Measurements from ENCODE around the gene GOLGA8J.
"Not testable (repeated sequence)": the region's sequence is repeated elsewhere in the genome, so short reads cannot be mapped to it uniquely, and the experiment has no call there.

Gene GOLGA8J, protein sequence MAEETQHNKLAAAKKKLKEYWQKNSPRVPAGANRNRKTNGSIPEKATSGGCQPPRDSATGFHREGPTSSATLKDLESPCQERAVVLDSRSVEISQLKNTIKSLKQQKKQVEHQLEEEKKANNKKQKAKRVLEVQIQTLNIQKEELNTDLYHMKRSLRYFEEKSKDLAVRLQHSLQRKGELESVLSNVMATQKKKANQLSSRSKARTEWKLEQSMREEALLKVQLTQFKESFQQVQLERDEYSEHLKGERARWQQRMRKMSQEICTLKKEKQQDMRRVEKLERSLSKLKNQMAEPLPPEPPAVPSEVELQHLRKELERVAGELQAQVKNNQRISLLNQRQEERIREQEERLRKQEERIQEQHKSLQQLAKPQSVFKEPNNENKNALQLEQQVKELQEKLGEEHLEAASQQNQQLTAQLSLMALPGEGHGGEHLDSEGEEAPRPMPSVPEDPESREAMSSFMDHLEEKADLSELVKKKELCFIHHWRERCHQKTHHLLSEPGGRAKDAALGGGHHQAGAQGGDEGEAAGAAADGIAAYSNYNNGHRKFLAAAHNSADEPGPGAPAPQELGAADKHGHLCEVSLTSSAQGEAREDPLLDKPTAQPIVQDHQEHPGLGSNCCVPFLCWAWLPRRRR

DNA sequence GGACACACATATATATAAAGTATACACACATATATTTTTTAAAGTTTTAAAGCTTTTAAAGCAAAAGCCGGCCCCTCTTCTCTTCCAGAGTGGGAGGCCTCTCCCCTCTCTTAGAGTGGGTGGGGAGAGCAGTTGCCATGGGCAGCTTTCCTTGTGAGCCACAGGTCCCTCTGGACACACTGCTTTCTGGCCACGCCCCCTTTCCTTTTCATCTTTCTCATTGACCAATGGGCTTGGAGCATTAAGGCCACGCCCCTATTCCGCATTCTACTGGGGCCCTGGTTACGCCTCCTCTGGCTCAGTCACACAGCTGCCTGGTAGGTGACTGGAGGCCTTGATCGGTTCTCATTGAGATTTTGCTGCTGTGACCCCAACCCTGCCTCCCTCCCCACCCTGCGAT lies at the start of gene GOLGA8J:
GOLGA8J (plus strand) TSS at position 301 of the 400 bp plus-strand sequence; CDS start at position 399, 98 bp downstream.
- H3K27ac ChIP-seq, H3K4me3 ChIP-seq: not testable (repeated sequence)

DNA sequence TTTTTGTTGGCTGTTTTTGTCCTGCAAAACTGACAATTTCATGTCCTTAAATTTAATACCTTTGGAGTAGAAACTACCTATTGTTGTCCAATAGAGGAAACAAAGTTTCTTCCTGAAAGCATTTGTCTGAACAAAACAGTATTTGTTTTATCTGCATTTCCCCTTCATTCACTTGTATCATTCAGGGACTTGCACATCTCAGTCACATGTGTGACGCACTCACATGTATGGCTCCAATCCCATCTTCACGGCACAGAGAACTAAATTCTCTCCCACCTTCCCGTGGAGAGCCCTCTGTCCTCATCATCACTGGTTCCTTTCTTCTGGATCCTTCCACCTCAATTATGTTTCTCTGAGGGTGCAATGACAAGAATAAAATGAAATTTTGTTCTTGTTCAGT lies 49.5 kb upstream of the GOLGA8J start:
- Histone ChIP-seq H3K4me3 (no peak overlapping the region), H3K27ac (no peak overlapping the region)

DNA sequence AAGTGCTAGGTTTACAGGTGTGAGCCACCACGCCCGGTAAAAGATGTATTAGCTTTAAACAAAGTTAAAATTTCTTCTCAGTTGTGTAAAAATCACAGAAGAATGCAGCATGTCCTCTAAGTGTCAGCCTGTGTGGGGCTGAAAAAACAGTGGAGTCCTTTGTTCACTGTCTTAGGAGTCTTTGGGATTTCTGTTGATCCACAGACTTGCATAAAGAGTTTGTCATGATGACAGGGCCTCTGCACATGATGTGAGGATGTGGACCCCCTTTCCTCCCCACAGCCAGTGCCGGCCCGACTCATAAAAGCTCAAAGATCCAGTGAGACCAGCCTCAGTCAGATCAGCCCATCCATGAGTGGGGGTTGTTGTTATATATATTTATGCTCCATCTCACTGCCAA lies 49.0 kb upstream of the GOLGA8J start:
- Histone ChIP-seq H3K27ac (no peak overlapping the region), H3K4me3 (no peak overlapping the region)

DNA sequence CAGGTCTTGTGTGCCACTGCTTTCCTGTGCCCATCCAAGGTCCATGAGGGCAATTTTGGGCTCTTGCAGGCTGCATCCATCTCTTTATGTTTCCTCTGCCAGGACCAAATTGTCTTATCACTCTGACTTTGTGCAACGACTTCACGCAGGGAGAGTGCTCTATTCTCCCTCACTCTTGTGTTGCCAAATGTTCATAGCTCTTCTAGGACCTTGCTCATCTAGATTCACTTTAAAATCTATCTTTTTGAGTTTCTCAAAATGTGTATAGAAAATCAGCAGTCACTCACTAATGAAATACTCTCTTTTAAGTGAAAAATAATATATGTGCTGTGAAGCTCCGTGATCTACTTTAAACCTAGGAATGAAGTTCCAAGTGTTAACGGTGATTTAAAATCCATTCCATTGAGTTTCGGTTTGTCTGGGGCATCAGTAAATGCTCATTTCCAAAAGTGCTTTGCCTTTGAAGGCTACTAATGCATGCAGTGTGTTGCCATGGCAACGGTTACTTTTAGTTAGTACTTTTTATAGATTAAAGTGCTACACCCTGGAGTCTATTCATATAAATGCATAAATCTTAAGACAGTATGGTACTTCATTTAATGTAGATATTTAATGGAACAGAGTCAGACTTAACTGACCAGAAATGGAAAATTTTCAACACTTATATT lies 46.6 kb upstream of the GOLGA8J start:
- Histone ChIP-seq H3K4me3 (no peak overlapping the region), H3K27ac (no peak overlapping the region)

DNA sequence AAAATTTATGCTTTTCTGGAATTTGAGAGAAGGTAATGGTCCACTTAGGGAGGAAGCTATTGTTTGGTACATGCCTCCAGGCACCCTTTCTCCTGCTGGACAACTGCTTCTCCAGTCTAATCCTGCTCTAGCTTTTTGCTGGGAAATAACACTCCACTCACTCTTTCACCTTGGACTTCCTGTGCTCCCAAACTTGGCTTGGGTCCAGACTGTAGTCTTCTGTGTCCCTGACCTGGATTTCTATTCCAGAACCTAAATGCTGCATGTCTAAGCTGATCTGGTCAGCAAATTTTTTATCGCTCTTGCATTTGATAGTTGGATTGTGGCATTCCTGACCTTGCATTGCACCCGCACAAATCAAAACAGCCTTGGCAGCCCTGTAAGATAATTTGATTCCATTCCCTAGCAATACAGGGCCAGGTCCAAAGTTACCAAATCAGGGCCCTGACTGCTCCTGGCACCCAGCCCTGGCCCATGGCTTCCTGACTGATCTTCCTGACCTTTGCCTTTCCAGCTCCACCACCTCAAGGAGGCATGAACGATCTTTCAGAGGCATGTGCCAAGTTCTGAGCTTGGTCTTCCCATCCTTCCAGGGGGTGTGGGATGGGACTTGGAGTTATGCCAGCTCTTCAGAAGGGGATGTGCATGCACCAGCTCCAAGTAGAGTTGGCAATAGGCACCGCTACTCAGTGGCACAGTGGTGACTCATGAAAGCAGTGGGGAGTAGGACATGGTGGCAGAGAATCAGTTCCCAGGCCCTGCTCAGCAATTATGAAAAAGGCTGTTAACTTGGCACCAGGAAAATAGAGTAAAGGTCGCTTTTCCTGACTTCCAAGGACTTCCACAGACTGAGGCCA lies 43.9 kb upstream of the GOLGA8J start:
- H3K4me3 ChIP-seq = no peak overlapping the region

GRCh38 chr15:30041868-30042267 lies 40.9 kb upstream of the GOLGA8J start:
- Histone ChIP-seq H3K27ac (no peak overlapping the region), H3K4me3 (no peak overlapping the region)

More for the DNA sequence above, 43.9 kb upstream of the GOLGA8J start:
- no peak overlapping the region for H3K27ac ChIP-seq

DNA sequence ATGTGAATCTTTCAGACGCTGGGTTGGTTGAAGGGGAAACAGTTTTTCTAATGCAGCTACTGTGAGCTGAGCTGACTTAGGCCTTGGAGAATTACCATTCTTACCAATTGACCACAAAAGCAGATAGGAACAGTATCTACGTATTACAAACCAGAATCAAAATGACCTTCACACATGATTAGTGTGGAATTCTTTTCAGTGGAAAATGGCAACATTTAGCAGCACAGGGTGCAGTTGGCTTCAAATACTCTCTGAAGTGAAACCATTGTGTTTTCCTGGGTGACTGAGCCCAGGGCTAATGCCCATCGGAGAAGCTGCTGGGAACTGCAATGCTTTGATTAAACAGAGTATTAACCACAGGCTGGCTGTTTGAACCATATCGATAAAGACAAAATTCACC lies 40.2 kb upstream of the GOLGA8J start:
- no peak overlapping the region for H3K4me3 ChIP-seq
- H3K27ac ChIP-seq = no peak overlapping the region

DNA sequence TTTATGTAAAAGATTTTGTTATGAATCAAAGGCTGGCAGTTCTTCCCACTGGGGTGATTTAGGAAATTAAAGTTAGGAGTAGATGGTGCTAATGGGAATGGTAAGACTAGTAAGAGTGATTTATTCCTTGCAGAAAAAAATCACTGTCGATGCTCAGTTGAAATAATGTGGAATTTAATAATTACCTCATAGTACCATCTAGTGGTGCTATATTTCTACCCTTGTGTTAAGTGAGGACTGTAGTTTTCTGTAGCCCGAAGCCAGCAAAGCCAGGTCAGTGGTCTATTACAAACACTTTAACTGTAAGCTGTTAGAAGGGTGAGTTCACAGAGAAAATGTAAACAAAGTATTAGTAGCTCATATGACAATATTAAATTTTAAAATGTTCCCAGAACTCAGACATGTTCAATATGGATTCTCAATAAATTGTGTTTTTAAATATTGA lies 39.5 kb upstream of the GOLGA8J start:
- H3K4me3 ChIP-seq = no peak overlapping the region
- no peak overlapping the region for H3K27ac ChIP-seq

- Histone ChIP-seq H3K4me3 (no peak overlapping the region), H3K27ac (no peak overlapping the region)
These were observed 38.4 kb upstream of the GOLGA8J start for GRCh38 chr15:30044377-30044776.

DNA sequence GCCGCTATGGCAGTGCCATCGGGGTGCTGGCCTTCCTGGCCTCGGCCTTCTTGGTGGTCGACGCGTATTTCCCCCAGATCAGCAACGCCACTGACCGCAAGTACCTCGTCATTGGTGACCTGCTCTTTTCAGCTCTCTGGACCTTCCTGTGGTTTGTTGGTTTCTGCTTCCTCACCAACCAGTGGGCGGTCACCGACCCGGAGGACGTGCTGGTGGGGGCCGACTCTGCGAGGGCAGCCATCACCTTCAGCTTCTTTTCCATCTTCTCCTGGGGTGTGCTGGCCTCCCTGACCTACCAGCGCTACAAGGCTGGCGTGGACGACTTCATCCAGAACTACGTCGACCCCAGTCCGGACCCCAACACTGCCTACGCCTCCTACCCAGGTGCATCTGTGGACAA lies 37.9 kb upstream of the GOLGA8J start:
- H3K4me3 ChIP-seq, H3K27ac ChIP-seq: not testable (repeated sequence)

- H3K4me3 ChIP-seq, H3K27ac ChIP-seq: not testable (repeated sequence)
These were observed 37.3 kb upstream of the GOLGA8J start for GRCh38 chr15:30045248-30046041.

DNA sequence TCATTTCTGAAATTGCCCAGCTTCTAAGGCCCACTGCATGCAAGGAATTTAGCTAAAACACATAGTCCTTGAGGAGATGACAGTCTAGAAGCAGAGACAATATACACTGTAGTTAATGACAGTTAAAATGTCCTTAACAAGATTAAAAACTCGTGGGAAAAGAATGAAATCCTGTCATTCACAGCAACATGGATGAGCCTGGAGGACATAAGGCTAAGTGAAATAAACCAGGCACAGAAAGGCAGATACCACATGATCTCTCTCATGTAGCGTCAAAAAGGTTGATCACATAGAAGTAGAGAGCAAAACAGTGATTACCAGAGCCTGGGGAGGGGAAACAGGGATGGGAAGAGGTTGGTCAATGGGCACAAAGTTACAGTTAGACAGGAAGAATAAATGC lies 36.3 kb upstream of the GOLGA8J start:
- Histone ChIP-seq H3K4me3 (no peak overlapping the region), H3K27ac (no peak overlapping the region)

GRCh38 chr15:30055604-30056003 lies 27.2 kb upstream of the GOLGA8J start:
- no peak overlapping the region for H3K4me3 ChIP-seq
- no peak overlapping the region for H3K27ac ChIP-seq

GRCh38 chr15:30056166-30056565 lies 26.6 kb upstream of the GOLGA8J start:
- Histone ChIP-seq H3K27ac (no peak overlapping the region), H3K4me3 (no peak overlapping the region)

DNA sequence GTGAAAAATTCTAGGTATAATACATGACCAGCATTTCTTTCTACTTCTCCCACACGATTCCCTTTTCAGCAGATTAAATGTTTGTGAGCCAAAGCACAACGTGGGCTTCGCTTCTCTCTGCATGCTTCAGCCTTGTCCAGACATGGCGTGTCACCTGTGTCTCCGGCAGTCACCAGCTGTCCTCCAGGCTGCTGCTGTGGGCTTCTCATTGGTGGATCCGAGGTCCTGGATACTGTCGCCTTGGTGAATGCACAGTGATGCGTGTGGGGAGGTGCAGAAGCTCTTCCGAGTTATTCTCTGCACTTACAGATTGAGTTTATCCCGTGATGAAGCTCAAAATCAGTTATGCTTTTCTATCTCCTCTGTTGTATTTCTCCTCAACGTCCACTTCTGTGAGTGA lies 23.0 kb upstream of the GOLGA8J start:
- Histone ChIP-seq H3K27ac (no peak overlapping the region), H3K4me3 (no peak overlapping the region)

DNA sequence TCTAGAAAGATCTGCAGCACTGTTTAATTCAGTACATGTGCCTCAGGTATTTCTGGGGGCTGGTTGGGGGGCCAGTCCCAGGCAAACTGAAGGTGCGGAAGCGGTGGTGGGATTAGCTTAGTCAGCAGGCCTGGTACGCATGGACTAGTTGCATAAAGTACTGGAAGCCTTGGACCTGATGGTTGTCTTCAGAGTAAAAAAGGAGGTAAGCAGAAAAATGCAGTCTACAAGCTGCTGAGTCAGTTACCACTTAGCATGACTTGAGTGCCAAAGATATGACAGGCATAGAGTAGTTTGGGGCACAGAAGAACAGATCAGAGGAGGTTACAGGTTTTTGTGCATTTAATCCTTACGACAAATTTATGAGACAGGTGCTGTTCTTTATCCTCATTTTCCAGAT lies 19.9 kb upstream of the GOLGA8J start:
- H3K4me3 ChIP-seq = no peak overlapping the region
- no peak overlapping the region for H3K27ac ChIP-seq

- H3K4me3 ChIP-seq = no peak overlapping the region
- no peak overlapping the region for H3K27ac ChIP-seq
These were observed 18.8 kb upstream of the GOLGA8J start for GRCh38 chr15:30063835-30064546.

- no peak overlapping the region for H3K4me3 ChIP-seq
- no peak overlapping the region for H3K27ac ChIP-seq
These were observed 17.5 kb upstream of the GOLGA8J start for GRCh38 chr15:30065025-30065801.

Data from skin epidermis (tissue), 12 donors.